ENCODE measurements around the gene CFAP100.

CFAP100 gene

DNA sequence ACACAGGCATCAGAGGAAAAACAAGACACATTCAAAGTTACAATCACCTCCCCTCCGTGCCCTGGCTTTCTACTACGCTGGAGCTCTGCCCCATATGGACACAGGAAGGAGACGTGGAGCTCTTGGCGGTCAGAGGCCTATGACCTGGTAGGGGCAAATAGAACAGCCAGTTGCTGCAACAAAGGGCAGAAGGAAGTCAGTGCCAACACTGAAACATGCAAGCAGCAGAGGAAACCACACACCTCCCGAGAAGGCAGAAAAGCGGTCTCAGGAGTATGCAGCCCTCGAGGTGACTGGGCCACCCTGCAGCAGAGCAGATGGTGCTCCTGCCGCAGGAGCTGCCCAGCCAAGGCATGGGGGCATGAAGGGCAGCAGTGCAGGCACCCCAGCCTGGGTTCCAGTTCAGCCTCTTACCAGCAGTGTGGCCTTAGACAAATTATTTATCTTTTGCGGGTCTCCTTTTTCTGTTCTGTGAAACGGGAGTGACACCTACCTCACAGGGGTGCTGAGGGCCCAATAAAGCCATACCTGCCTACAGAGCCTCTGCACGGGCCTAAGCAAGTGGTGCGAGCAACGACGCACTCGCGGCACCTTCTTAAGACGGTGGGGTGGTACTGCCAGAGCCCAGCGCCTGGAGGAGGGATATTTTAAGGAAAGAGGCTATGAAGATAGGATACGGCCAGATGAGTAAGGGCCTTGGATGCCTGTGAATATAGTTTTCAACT is 72.3 kb downstream of the CFAP100 start:
- no peak for DNase-seq

DNA sequence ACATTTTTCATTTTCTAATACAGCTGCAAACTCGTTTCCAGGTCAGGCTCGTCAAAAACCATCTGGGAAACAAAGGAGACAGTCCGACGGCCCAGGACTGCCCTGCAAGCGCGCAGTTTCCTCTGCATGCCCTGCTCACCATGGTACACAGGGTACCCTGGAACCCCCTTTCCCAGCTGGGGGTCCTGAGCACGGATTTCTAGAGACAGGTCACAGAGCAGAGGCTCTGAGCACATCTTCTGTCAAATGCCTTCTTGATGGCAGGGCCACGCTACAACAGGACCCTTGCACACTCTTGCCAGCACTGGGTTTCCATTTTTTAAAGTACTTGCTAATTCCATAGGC is 72.9 kb downstream of the CFAP100 start:
- no peak for DNase-seq

DNA sequence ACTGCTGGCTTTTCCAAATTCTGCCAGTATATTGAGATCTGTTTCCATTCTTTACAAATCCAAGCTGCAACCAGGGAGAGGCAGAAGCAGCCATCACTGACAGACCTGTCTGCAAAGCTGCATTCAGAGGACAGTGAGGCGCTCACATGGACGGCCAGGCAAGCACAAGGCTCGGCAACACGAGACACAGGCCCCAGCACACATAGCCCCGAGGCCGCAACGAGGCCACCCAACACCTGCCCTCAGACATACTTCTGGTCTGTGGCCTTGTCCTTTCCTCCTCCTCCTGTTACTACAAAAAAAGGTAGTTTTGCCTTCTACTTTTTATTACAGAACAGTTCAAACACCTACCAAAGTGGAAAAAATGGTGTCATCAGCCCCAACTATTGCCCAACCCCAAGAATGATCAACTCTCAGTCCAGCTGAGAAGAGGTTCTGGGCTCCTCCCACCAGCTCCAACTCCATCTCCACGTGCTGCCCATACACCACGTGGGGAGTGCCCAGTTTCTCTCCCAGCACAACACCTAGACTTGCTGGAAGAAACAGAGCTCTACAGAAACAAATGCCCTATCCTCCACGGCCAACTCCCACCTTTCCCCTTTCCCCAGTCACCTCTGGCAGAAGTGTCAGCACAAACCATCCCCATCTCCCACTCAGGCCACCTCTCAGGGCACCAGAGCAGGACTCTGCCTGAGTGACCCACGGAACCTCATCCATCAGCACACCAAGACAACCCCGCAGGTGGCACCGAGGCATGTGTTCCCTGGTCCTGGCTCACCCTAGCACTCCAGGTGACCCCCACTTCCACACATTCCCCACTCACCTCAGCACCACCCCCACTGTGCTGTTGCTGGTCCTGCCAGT is 73.6 kb downstream of the CFAP100 start:
- no peak for DNase-seq

DNA sequence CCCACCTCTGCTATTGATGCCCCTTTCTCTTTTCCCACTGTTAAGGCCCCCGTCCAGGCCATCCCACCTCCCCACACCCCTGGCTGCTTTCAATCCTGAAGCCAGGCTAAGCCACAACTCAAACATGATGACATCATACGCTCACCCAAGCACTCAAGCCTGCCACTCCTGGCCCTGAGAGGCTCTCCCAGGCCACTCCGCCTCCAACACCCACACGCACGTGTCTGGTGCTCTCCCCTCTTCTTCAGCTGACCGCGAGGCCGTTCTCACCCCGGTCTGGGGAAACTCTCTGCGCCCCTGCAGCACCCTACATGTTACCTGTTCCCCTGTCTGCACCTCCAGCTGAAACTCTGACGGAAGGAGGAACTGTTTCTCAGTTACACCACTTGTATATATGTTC is 74.8 kb downstream of the CFAP100 start:
- DNase-seq: no peak

DNA sequence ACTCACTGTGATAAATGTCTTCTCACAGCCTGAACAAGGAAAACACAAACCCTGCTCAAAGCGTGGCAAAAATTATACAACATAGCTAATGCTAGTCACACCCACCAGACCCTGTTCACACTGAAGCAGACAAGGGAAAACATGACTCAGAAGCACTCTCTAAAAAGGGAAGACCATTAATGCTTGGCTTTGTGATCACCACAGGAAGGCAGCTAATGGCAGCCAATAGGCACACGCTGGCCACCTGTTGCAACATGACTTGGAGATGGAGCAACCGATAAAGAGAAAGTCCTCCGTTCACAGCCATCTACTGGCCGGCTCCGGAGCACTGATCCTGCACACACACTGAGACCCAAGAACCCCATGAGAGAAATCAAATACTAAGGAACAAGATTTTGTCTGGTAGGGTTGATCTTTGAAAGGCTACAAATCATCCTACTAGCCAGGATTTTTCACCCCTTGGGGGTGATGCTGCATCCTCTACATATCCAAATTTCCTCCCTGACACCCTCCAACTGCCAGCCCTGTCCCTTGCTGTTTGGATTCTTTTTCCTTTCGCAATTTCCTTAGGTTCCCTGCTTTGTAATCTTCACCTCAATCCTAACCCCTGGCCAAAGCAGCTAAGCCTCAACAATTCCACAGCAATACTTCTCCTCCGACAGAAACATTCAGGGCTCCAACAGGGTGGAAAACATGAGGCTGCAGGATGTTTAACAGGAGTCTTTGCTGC is 77.7 kb downstream of the CFAP100 start:
- DNase-seq: no peak

DNA sequence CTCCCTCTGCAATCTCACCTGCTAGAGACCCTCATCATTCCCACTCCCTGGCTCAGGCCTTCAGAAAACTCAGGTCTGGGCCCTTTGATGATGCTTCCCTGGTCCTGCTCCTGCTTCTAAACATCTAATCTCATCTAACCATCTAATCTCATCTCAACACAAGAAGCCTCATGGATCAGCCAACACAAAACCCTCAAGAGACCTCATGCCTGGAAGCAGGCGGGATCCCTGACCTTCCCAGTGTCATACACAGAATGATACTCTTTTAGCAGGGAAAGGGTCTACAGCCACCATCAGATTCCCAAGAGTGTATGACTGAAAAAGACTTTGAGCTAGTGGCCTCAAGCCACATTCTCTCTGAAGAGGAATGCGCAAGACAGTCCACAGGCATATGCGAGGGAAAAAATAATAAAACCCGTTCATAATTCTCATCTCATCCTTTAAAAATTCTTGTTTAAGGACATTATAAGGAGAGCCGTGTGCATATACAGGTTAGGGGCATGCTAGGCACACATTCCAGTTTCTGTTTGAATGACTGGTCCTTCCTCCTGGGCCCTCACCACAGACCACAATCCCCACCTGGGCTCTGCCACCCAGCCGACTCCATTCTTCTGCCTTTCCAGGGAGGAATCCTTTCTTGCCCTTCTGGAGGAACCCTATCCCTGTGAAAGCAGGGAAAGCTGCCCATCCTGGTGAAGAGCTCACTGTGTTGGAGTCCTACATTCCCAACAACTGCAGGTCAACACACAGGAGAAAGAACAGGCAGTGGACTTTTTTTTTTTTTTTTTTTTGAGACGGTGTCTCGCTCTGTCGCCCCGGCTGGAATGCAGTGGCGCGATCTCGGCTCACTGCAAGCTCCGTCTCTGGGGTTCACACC is 78.8 kb downstream of the CFAP100 start:
- no peak for DNase-seq

DNA sequence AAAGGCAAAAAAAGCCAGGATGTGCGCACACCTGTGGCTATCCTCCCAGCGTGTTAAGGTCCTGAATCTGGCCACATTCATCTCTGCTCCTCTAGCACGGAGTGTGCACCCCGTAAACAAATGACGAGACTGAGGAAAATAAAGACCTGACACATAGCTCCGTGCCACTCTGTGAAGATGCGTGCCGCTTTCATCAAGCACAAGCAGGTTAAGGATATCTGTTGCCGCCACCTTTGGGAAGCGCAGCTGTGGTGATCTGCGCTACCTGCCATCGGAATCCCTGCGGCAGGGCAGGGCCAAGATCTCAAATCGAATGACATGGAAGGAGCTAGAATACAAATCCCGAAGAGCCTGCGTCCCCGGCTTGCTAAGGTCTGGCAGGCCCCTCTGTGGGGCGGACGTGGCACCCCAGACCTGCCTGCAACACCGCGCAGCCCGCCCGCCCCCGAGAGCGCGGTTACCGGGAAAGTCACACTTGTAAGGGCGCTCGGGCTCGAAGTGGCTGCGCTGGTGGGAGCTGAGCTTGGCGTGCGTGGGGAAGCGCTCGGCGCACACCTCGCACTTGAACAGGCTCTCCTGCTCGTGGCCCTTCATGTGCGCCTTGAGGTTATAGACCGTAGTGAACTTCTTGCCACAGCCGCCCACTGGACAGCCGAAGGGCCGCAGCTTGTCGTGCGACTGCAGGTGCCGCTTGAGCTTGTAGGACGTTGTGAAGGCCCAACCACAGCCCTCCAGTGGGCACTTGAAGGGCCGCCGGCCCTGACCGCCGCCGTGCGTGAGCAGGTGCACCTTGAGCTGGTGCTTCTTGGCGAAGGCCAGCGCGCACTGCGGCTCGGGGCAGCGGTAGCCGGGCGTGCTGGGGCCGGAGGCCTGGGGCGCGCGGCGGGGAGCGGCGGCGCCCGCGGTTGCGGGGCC is 80.0 kb downstream of the CFAP100 start:
- peak; percentile 16 to 18 for DNase-seq

DNA sequence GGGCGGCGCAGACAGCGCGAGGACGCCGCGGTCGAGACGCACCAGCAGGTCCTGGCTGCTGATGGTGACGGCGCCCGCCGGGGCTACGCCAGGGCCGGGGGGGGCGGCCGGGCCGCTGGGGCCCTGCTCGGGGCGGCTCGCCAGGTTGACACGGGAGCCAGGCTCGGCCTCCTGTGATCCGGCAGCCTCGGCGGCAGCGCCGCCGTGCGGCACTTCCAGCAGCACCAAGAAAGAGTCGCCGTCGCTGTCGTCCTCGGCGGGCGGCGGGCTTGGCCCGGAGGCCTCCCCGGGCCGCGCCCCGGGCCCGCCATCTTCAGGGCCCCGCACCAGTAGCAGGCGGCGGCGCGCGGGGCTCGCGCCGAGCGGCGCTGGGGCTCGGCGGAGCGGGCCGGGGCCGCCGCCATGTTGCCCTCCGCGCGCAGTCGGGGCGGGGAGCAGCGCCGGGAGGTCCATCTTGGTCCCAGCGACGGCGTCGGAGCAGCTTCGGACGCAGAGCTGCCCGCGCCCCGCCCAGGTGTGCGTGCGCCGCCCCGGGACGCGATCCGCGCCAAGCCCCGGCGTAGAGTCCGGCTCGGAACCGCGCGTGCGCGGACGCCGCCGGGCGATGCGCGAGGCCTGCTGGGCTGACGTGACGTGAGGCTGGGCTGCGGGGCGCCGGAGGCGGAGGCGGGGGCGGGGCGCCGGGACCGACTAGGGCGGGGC is 80.9 kb downstream of the CFAP100 start, which contains the start of gene ZXDC:
TSS of gene ZXDC (minus strand) at position 479 of the 702 bp plus-strand sequence. CDS start at position 453, 26 bp downstream.
- DNase-seq: peak; percentile 85 to 90

DNA sequence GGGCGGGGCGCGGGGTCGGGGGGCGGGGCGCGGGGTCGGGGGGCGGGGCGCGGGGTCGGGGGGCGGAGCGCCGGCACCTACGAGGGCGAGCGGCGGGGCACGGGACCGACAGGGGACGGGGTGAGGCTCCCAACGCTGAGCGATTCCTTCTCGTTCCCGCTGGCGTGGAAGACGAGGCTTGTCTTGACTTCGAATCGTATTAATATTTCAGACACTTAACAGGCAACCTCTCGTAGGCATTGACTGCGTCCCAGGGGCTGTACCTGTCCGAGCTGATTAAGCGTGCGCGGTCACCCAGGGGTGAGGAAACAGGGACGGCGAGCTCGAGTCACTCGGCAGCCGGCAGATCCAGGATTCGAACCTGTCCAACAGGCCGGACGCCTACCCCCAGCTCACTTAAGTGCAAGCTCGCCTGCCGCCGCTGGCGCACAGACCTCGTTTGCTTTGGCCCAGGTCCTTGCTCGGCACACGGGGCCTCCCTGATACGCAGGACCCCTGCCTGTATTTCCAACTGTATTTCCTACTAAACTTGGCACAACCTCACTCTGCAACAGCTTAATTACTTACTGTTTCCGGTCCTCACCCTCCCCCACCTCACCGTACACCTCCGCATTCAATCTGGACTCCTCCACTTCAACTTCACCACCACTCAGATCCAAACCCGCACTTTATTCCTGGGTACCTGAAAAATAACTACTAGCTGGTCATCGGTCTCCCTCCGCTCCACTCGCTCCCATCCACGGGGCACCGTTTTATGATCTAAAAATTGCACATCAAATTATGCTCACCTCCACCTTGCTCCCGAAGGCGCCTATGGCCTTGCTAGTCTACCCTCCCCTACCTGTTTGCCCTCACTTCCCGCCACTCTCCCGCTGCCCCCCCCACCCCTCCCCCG is 81.7 kb downstream of the CFAP100 start:
- DNase-seq: peak in 1 of 2 experiments; percentile 28

DNA sequence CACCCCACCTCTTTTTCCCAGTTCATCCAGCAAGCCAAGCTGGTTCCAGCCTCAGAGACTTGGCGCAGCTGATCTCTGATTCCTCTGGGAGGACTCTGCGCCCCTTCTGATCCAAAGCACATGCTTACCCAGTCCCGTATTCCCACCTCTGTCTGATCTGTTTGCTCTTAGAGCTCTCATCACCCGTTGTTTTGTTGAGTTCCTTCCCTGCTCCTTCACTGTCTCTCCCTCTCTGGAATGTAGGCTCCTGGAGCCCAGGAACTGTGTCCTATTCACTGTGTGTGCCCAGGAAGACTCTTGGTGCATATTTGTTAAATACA is 82.3 kb downstream of the CFAP100 start:
- no peak for DNase-seq

DNA sequence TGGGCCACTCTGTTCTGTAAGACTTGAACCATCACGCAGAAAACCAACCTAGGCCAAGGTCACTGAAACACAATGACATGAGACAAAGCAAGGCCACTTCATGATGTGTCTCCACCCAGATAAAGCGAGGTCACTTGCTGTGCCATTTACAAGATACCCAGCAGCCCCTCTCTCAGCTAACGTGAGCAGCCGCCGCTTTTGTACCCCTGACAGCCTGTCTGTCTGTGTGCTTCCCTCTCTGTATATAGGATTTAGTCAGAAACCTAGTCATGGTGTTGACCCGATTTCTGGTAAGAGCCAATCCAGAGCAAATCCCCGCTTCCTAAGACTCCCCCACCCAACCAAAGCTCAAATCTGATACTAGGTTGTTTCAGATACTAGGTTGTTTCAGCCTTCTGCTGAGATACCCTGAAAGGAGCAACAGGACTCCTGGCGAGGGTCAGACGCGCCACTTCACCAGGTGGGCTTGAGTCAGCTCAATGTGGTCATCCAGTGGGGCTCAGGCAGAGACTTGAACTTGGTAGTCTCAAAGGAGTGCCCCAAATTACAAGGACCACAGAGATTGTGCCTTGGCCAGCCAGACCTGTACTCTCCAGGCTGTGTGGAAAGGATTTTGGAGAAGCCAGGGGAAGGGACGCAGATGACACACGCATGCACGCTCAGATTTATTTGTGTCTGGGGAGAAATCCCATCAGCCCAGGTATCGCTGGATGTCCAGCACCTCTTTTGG is 84.0 kb downstream of the CFAP100 start:
- no peak for DNase-seq

DNA sequence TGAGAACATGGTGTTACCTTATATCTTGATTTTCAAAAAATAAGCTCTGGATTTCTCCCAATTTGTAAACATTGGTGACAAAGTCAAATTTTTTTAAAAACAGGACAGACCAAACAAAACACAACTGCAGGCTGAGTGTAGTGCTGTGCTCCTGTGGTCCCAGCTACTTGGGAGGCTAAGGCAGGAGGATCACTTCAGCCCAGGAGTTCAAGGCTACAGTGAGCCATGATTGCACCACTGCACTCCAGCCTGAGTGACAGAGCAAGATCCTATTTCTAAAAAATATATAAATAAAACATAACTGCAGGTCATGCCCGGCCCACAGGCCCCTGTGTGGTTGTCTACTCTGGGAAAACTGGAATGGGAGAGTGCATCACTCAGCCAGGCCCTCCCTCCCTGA is 84.9 kb downstream of the CFAP100 start:
- DNase-seq: no peak

DNA sequence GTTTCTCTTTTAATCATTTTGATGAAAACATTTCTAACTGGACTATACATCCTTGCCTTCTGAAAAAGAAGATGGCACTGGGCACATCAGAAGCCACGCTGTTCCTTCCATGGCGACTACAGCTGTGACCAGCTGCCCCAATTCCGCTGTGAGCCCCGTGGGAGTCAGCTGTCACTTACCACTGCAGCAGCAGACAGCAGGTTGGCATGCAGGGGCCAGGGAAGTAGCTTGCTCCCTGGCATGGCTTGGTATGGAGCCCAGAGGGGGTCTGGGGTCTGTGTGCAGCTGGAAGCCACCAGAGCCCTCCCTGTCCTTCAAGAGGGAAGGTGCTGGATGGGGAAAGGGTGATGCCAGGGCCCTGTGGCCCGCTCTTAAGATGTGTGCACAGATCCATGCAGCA is 85.5 kb downstream of the CFAP100 start:
- no peak for DNase-seq

DNA sequence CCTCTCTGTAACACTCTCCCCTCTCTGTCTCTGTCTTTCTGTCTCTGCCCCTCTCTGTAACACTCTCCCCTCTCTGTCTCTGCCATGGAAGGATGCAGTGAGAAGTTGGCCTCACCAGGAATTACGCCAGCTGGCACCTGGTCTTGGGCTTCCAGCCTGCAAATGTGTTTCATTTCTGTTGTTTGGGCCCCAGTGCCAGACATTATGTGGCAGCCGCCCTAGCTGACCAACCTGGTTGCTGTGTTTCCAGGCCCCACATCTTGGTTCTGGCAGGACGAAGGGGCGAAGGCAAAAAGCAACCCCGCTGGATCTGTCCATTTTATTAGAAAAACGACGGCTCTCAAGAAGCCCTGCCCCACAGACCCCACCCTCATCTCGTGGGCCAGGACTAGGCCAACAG is 86.2 kb downstream of the CFAP100 start:
- no peak for DNase-seq

DNA sequence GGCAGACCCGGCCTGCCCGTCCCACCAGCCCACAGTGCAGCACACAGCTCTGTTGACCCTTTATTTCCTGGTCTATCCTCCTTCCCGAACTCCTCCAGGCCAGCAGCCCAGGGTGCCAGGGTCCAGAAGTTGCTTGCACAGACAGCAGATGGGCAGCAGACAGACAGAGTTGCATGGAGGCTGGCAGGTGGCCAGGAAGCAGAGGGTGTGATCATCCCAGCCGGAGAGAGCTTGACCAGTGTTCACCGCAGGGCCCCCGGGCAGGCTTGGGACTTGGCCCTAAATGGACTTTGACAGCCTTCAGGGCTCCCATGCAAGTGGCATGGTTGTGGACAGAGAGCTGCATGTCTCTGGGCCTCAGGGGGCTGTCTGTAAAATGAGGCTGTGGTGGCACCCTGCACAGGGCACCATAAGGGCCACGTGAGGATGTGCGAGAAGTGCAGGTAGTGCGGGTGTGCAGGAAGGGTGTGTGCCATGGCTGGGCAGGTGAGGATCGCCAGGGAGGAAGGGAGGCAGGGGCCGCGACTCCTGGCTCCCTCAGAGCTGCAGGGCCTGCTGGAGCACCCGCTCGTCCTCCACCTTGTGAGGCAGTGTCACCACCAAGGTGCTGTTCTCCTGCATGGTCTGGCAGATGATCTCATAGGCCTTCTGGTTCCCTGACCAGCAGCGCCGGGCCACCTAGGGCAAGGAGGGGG is 87.2 kb downstream of the CFAP100 start:
- DNase-seq: no peak

DNA sequence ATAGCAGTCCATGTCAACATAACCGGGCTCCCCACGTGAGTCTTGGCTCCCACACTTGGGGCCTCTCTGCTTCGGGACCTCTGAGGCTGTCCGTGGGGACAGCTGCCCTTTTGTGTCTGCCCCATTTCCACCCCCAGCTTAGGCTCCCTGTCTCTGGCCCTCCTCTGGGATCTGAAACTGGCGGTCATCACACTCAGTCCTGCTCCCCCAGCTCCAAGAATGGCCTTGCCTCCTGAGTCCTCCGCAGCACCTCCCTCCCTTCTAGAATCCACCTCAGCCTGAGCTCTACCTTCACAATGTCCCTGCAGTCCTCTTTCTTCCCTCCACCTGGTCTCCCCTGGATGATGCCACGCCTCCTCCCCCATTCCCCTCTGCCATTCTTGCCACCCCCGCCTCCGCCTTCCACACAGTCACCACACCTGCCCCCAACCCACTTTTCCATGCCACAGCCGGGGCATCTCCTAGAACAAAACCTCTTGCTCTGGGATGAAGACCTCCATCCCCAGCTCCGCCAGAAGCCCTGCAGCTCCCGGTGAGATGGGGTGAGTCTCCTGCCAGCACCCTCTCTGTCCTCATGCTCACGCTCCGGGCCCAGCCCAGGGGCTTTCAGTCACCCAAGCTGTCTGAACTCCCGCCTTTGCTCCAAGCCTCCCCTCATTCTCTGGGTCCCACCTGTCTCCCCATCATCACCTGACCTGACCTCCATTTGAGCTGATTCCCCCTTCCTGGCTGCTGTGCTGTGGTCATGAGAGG is 88.0 kb downstream of the CFAP100 start:
- no peak for DNase-seq

DNA sequence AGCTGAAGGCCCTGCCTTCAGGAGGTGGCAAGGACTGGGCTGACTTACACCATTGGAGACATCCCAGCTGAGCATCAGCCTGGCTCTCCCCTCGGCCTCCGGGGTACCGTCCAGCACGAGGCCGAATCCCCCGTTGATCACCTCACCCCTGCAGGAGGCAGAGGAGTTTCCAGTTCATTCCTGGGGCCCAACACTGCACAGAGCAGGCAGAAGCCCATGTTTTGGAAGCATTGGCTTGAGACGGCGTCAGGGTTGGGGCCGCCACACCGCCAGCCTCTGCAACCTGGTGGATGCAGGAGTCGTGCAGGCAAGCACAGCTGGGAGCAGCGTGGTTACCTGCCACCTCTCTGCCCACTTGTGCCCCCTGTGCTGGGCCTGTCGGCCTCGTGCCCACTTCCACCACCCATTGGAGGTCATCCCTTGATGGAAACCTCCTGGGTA is 88.6 kb downstream of the CFAP100 start:
- DNase-seq: no peak

DNA sequence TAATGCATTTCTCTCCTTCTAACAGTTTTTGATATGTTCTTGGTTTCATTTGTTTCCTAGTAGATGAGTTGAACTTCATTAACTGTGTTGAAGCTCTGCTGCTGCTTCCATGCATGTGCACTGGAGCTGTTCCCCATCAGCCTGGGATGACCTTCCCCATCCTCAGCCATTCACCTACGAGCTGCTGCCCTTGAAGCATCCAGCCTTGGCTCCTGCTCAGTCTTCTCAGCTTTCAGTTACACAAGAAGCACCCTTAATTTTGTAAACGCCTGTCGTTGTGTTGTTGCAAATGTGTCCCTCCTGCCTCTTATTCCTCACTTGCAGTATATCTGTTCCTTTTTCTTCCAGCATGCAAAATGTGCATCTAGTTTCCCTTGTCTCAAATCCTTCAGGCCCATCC is 89.4 kb downstream of the CFAP100 start:
- no peak for DNase-seq

Measured in activated CD4-positive, alpha-beta T cell treated with anti-CD3 and anti-CD28 coated beads, Interleukin-2, amount 50 U/mL, for 4 hours (primary cell).